Fibroblast of skin of back (primary cell): ENCODE data around the gene ZBTB32. TPM values are rescaled to one million over a fixed set of nuclear protein-coding genes. Genes with fewer than 3 reads are reported as not detected.
A peak's percentile ranks its signal among the peaks of the same experiment; 100 is the strongest.
"Not testable (repeated sequence)": the region's sequence is repeated elsewhere in the genome, so short reads cannot be mapped to it uniquely, and the experiment has no call there.

Source experiments
- DNase-seq: peaks from one replicate; pipeline ENCODE4 v3.0.0-alpha.2; 2013
- polyA plus RNA-seq, 2 experiments: library from polyadenylated mRNA; unstranded; fragments of 120-200 nt; gene quantifications; one replicate each; pipeline ENCODE4 v1.2.1, GENCODE V29; 2013; ENCODE audit not compliant: insufficient read length in 2 of 2

ZBTB32 gene
- not detected for polyA plus RNA-seq (2013, experiment 1 of 2; ENCODE audit: insufficient read length)
- 0.07 TPM for polyA plus RNA-seq (2013, experiment 2 of 2; ENCODE audit: insufficient read length)

GRCh38 chr19:35704218-35704617, at the start of gene ZBTB32:
Gene ZBTB32, plus strand, starts transcription at chr19:35704558. Its CDS starts 10,069 bp downstream, at chr19:35714627.
- DNase-seq, result peak; percentile 66

- DNase-seq, result not testable (repeated sequence)
Observed at GRCh38 chr19:35654828-35655227, 49.5 kb upstream of the ZBTB32 start.

GRCh38 chr19:35655600-35655999, 48.8 kb upstream of the ZBTB32 start:
- DNase-seq, result no peak

- no peak for DNase-seq
Observed at GRCh38 chr19:35656700-35657099, 47.7 kb upstream of the ZBTB32 start.

GRCh38 chr19:35657904-35658700, 46.3 kb upstream of the ZBTB32 start:
- no peak for DNase-seq

- DNase-seq, result no peak
Observed at GRCh38 chr19:35661995-35662340, 42.4 kb upstream of the ZBTB32 start.

- DNase-seq, result no peak
Observed at GRCh38 chr19:35663981-35664380, 40.4 kb upstream of the ZBTB32 start.

- no peak for DNase-seq
Observed at GRCh38 chr19:35665157-35665556, 39.2 kb upstream of the ZBTB32 start.

GRCh38 chr19:35665604-35666003, 38.8 kb upstream of the ZBTB32 start:
- no peak for DNase-seq

GRCh38 chr19:35666251-35666913, 38.0 kb upstream of the ZBTB32 start, which contains the start of gene UPK1A:
Gene UPK1A, plus strand, starts transcription at chr19:35666517. Its CDS starts 296 bp downstream, at chr19:35666813.
- DNase-seq, result no peak

- no peak for DNase-seq
Observed at GRCh38 chr19:35669566-35669965, 34.8 kb upstream of the ZBTB32 start.

GRCh38 chr19:35669974-35670373, 34.4 kb upstream of the ZBTB32 start:
- no peak for DNase-seq

- DNase-seq, result no peak
Observed at GRCh38 chr19:35670686-35671085, 33.7 kb upstream of the ZBTB32 start.

GRCh38 chr19:35671818-35672217, 32.5 kb upstream of the ZBTB32 start:
- no peak for DNase-seq

- peak; percentile 50 for DNase-seq
Observed at GRCh38 chr19:35673121-35673804, 31.1 kb upstream of the ZBTB32 start.

GRCh38 chr19:35675589-35676140, 28.7 kb upstream of the ZBTB32 start:
- no peak for DNase-seq

- DNase-seq, result peak; percentile 59
Observed at GRCh38 chr19:35689836-35690235, 14.5 kb upstream of the ZBTB32 start.

- not testable (repeated sequence) for DNase-seq
Observed at GRCh38 chr19:35691106-35691505, 13.3 kb upstream of the ZBTB32 start.

- DNase-seq, result no peak
Observed at GRCh38 chr19:35692010-35692409, 12.3 kb upstream of the ZBTB32 start.

- no peak for DNase-seq
Observed at GRCh38 chr19:35693422-35693821, 10.9 kb upstream of the ZBTB32 start.

- peak; percentile 85 for DNase-seq
Observed at GRCh38 chr19:35693835-35694599, 10.3 kb upstream of the ZBTB32 start.

GRCh38 chr19:35695895-35696422, 8.4 kb upstream of the ZBTB32 start:
- no peak for DNase-seq
